Body of pancreas (tissue), 4 donors: ENCODE measurements around the gene PHRF1.

ENCODE experiments used
- CTCF ChIP-seq, 7 experiments: fragments of 450-650 bp in 4 of 7; fragments of 200-600 bp in 3 of 7; sonication (generic) in 3 of 7; IDR thresholded peaks; one replicate each; pipeline ENCODE4 v1.5.1; 2016 to 2019; ENCODE audit warnings: antibody characterized with exemption in 7 of 7
- POLR2A ChIP-seq, 3 donors: fragments of 450-650 bp; IDR thresholded peaks; one replicate each; pipeline ENCODE4 v1.6.1; 2016; ENCODE audit warnings: antibody characterized with exemption in 3 of 3, mild to moderate bottlenecking in 2 of 3

- TF ChIP-seq POLR2A (IDR thresholded peaks at IDR 0.05): no peak
- no peak for TF ChIP-seq CTCF (IDR thresholded peaks at IDR 0.05)
These were observed 33.1 kb downstream of the PHRF1 start for GRCh38 chr11:609341-609811.
